Activated CD4-positive, alpha-beta T cell treated with anti-CD3 and anti-CD28 coated beads, Interleukin-2, Interleukin-4, amounts not matched to agents 100 ng/mL and 50 ng/mL, durations not matched to agents 16 hours and 8 hours (primary cell): ENCODE results near the gene OSBPL10.
"Not testable (repeated sequence)": the region's sequence is repeated elsewhere in the genome, so short reads cannot be mapped to it uniquely, and the experiment has no call there.

Experiments
- DNase-seq: peaks from one replicate; pipeline ENCODE4 v3.0.0-alpha.2; 2020; ENCODE audit warnings: low spot score

OSBPL10 gene

DNA sequence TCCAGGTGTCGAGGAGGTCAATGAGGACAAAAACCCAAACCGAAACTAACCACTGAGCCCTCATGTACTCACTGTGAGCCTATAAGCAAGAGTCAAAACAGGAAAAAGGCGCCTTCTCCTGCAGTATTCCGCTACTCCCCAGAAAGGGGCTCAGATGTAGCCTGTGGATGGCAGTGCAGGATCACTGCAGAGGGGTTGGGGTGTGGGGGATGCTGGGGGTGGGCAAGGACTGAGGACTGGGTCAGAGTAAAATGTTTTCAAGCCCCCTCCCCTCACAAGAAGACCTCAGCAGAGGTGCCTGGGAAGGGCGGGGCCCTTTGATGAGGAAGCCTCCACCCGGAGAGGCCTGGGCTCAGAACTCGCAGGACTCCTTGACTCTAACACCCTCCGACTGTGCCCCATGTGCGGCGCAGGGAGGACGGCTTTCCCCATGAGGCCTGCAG, 170.1 kb downstream of the OSBPL10 start:
- DNase-seq = peak; percentile 9

- no peak for DNase-seq
Measured at GRCh38 chr3:31808143-31808720, 172.8 kb downstream of the OSBPL10 start.

DNA sequence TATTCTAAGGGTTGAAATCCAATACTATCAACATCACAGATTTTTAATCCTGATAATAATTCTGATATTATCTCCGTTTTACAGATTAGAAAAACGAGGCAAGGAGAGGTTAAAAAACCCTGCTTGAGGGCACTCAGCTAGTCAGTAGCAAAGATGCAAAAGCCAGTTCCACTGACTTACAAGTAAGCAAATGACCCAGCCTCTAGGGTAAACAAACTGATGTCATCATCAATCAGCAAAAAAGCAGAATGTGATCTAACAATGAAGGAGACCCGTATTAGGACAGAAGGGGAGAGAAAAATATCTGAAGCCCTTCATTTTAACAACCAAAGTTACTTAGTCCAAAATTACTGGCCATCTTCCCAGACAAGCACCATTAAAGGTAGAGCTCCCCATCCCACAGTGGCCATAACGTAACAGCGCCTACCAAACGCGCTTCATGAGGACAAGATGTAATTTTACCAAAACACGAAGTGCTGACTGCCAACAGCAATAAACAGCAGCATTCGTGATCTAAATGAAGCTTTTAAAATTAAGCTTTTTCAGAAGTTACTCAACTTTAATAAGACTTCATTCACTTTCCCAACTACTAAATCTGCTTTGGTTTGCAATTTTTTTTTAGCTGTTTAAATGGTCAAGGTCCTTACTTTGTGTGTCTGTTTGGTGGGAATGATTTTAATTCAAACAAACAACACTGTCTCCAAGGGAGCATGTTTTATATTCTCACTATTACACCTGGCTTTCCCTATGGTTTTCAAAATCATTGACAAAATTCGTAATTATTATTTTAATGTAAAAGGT, 176.6 kb downstream of the OSBPL10 start:
- no peak for DNase-seq

GRCh38 chr3:31802981-31803740, 177.9 kb downstream of the OSBPL10 start:
- DNase-seq = no peak

- no peak for DNase-seq
Measured at GRCh38 chr3:31800436-31800835, 180.6 kb downstream of the OSBPL10 start.

DNA sequence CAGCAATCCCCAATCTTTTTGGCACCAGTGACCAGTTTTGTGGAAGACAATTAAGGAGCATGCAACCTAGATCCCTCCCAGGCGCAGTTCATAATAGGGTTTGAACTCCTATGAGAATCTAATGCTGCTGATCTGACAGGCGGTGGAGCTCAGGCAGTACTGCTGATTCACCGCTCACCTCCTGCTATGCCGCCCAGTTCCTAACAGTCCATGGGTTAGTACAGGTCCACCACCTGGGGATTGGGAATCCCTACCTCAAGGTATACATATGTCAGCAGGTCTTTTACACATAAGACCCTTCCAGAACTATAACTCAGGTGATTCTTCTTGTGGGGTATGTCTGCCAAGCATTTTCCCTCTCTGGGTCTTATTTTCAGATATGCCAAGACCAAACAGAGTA, 182.2 kb downstream of the OSBPL10 start:
- DNase-seq = no peak

- DNase-seq = no peak
Measured at GRCh38 chr3:31793821-31794220, 187.2 kb downstream of the OSBPL10 start.

DNA sequence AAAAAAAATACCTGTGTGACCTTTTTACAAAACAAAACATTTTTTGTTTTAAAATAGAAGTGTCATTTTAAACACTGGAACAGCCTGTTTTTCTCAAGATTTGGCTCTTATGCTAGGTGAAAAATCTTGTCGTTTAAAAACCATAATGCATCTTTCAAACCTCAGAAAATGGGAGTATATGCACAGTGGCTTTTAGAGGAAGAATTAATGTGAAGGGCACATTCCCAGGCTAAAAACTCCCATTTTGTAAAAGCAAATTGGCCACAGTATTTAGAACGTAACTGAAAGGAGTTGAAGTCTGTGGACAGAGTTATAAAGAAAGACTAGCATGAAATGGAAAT, 190.0 kb downstream of the OSBPL10 start:
- no peak for DNase-seq

DNA sequence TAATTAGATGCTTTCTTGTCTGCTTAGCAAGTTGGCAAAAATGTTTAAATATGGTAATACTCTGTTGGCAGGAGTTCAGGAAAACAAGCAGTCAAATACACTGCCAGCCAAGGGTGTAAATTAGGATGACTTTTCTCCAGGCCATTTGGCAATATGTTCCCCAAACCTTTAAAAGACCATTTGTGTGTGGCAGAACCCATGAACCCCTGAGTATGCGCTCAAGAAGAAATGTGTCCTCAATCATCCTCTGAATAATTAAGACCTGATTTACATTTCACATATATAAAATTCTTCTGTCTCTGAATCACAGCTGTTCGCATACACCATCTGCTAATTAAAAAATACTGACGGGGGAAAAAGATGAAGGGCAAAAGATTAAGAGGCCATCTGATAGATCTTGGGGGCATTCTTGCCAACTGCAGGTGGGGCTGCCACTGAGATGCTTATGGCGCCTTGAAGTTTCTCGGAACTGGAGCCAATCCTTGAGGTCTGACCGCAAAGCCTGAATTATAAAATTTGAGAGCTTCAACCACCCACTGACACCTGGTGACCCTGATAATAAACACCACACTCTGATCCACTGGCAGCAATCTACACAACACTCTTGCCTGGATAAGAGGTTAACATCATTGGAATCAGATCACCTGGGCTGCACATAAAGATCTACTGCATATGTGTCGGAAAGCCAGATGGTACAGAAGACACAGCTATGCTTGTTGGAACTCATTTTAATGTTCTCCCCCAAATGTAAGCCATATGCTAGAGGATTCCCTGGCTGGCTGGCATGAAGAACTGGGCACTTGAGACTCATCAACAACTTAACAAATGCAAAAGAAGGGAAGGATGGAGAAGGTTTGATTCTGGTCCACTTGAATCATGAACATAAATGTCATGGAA, 190.6 kb downstream of the OSBPL10 start:
- no peak for DNase-seq

DNA sequence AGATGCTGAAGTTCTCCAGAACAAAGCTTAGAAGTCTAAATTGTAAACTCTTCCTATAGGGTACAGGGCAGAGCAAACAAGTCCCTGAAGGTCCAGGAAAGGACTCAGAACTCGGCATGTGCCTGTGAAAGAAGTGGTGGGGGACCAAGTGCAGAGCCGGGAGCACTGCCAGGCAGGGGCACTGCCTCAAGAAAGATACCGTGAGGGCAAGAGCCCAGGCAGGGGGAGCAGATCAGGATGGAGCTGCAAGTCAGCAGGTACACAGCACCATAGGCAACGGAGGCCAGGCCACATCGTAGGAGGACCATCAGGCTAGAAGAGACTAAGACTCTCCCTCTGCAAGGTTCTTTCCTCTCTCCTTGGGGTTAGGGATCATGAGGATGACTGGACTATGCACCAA, 191.6 kb downstream of the OSBPL10 start:
- DNase-seq = no peak

GRCh38 chr3:31785734-31786133, 195.3 kb downstream of the OSBPL10 start:
- DNase-seq = no peak

DNA sequence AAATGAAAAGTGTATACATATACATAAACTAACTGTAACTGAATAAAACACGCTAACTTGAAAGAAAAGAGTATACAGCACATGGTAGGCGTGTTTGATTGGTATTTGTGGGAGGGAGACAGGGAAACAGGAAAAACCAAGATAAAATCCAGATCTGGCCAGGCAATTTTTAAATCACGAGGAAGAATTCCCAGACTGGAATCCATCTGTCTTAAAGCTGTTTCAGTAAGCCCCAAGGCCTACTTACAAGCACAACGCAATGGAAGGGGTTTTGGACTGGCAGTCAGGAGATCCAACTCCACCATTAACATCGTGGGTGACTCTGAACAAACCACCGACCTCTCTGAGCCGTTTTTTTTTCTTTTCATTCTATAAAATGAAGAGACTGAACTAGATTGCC, 195.8 kb downstream of the OSBPL10 start:
- no peak for DNase-seq

GRCh38 chr3:31783851-31784250, 197.2 kb downstream of the OSBPL10 start:
- DNase-seq = not testable (repeated sequence)

- DNase-seq = not testable (repeated sequence)
Measured at GRCh38 chr3:31782306-31782705, 198.8 kb downstream of the OSBPL10 start.

GRCh38 chr3:31779514-31779913, 201.5 kb downstream of the OSBPL10 start:
- no peak for DNase-seq

- no peak for DNase-seq
Measured at GRCh38 chr3:31777887-31778286, 203.2 kb downstream of the OSBPL10 start.

DNA sequence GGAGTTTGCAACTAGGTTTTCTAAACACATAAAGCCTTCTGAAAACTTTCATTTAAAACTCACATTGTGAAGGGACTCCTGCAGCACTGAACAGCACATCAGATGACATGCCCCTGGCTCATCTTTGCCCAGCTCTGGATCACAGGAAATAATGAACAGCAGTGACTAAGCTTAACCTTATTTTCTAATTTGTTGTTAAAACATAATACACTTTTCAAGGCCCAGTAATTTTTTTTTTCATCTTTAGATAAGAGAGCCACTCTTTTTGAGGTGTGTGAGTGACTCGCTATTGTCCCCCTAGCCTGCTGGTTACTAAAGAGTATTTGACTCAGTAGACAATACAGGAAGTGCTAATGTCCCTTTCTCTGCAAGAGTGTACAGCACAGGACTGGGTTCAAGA, 204.0 kb downstream of the OSBPL10 start:
- no peak for DNase-seq

DNA sequence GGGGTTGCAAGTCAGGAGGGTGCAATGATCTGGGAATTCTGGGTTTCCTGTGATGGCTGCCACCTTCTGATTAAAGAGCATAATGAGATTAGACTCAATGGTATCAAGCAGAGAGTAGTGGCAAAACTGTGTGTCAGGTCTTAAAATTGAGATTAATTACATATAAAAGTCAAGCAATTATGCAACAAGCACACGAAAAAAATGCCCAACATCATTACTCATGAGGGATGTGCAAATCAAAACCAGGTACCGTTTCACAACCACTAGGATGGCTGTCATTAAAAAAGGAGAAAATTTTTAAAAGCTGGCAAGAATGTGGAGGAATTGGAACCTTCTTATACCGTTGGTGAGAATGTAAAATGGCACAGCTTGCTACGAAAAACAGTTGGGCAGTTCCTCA, 205.0 kb downstream of the OSBPL10 start:
- DNase-seq = no peak

DNA sequence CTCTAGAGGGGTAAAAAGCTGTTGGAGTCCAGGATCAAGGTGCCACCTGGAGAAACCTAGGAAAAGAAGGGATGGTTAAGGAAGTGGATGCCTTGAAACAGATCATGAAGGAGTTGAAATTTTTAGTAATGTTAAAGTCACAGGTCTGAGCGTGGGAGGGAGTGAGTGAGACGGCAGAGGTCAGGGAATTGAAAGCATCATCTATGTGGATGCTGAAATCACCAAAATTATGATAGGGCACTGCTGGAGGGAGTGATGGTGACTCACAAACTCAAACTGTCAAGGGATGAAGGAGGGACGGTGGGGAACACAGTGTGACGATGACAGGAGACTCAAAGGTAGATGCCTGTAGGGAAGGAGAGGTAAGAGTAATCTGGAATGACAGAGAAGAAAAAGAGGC, 205.7 kb downstream of the OSBPL10 start:
- DNase-seq = no peak

DNA sequence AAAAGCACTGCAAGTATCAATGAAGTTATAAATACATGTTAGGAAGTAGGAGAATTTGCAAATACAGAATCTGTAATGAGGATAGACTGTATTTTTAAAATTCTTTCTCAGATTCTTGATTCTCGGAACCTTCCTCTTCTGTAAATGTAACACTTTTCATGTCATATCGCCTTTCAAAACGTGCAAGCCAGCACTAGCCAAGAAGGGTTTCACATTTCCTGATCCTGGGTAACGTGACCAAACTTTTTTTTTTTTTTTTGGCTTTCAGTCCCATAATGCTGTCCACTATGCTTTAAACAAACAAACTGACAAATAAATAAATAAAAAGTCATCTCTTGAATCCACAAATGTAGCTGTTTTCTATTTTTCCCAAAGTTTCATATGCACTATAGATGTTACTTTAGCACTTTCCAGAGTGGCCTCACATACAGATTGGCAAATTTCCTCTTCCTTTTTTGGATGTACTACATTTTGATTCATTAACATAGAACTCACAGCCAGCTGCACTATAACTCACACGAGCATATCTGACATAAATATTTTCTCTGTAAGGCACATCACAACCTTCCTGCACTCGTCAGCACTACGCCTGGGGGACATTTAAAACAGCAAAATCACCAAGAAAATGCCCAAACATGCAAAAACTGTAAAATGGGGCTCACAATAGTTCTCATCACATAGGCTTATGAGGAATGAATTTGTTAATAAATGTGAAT, 208.1 kb downstream of the OSBPL10 start:
- no peak for DNase-seq

- DNase-seq = peak; percentile 51
Measured at GRCh38 chr3:31772272-31772671, 208.8 kb downstream of the OSBPL10 start.
